Stimulated activated CD8-positive, alpha-beta memory T cell treated with anti-CD3 and anti-CD28 coated beads, Interleukin-7, amount 100 ng/mL, for 4 hours (primary cell): ENCODE results near the gene WDR7.

ENCODE experiments used
- DNase-seq, 2 donors: peaks; one replicate each; pipeline ENCODE4 v3.0.0-alpha.2; 2020; ENCODE audit warnings: low read depth in 2 of 2

WDR7 gene

DNA sequence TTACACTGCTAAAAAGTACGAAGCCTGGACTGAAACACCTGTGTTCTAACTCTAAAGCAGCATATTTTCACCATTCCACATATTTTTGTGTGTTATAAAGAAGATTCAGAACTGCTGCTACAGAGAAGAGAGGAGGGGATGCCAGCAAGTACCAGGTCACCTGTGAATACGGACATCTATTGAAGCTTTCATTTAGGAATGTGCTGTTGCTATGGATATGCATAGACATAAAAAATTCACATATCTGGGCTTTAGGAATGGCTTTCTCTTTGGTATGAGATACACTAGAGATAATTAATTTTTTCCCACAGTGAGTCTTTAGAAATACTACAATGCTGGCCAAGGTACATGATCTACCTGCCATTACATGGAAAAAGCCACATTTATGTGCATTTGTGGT lies 238.5 kb downstream of the WDR7 start:
- no peak for DNase-seq

DNA sequence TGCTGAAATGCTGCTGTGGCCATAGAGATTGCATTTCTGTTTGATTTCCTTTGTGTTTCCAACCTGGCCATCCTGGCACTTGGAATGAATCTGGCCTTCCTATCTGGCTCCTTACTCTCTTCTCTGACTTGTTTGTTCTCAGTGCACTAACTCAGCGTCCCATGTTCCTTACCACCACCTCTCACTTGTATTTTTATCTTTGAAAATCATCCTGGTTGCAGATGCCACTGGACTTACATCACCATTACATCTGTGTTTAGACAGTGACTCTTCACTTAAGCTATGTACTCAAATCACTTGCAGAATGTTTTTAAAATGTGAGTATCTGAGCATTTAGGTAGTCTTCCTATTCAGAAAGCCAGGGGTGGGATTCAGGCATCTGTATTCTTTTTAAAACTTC lies 239.5 kb downstream of the WDR7 start:
- no peak for DNase-seq

DNA sequence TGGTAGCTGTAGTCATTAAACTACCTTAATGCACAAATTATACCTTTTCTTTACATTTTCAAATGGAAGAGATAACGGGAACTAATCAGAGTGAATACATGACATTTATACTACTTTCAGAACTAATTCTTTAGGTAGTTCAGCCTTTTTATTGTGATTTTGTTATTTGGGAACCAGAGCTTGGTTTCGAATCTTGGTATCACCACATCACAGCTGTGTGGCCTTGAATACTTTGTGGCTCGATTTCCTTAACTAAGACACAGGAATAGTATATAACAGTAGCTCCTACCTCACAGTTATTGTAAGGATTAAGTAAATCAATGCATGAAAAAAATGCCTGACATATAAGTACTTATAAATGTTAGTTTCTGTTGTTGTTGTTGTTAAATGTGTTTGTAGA lies 240.0 kb downstream of the WDR7 start:
- no peak for DNase-seq

DNA sequence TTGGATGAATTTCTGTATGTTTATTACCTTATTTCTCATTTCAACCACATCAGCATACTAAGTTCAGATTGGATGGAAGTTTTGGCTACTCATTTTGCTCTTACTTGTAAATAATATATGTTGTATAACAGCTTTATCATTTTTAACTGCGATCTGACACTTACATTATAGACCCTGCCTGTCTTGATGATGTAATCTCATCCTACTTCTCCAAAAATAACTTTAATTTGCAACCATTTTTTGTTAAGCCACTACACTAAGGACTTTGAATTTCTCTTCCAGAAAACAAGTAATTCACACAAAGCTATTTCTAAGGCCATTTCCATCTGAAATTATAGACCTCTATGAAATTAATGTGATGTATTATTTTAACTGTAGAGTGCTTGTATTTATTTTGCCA lies 240.7 kb downstream of the WDR7 start:
- DNase-seq = no peak

DNA sequence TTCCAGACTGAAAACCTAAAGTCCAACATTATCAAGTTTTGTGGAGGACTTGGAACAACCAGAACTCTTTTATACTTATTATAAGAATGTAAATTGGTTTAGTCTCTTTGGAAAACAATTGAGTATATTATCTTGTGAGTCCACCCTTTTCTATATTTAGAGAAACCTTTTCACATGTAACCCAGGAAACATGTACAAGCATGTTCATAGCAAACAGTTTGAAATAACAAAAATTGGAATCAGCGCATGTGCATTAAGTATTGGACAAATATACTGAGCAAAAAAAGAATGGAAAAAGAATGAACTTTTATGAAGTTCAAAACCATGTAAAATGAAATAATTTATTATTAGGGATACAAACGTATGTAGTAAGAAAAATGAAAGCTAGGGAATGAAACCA lies 246.0 kb downstream of the WDR7 start:
- DNase-seq = no peak

DNA sequence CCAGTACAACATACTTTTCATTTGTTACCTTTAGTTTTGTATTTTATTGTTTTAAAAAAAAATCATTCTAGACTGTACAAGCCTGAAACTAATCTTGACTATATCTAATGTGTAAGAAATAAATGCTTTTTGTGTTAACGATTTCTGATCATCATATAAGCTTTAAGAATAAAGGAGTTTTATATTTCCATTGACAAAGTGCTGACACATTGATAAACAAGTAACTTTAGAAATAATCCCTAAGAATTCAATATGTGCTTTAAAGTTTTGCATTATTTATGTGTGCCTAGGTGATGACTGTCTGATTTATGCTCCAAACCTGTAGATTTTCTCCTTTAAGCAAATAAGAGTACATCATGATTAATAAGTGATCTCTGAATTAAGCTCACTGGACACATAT lies 248.5 kb downstream of the WDR7 start:
- DNase-seq = no peak

DNA sequence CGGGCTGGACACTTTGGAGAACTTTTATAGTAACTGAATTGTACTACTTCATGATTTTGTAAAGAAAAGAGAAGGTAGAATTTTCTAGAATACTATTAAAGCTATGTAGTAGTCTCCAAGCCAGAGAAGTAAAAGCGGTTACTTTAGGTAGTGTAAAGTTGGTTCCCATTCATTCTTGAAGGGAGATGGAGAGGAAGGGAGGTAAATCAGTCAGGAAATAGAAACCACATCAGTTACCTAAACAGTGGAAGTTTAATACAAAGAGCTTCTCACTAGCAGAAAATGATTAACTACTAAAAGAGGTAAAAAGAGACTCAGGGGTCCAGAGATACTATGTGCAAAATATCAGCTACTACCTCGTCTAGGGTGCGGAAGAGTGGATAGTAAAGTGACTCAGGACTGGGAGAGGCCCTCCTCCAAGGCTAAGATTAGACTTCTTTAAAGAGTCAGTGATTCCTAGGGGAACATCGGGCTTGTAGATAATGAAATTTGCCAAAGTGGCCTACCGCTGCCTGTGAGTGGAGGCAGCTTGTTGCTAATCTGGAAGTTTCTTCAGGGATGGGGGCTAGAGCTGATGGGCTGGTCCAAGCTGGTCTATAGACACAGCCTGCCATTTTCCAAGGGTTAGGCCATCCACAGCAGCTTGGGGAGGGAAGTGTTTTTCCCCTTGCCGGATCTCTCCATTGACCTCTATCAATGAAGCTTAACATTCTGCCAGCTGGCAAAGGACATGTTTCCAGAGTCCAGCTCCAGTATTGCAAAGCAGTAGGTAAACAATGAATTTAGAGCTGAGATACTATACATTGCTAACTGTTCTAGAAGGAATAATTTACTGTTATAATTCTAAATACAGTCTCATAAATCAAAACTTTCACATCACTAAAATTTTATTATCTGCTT lies 249.3 kb downstream of the WDR7 start:
- DNase-seq = no peak

DNA sequence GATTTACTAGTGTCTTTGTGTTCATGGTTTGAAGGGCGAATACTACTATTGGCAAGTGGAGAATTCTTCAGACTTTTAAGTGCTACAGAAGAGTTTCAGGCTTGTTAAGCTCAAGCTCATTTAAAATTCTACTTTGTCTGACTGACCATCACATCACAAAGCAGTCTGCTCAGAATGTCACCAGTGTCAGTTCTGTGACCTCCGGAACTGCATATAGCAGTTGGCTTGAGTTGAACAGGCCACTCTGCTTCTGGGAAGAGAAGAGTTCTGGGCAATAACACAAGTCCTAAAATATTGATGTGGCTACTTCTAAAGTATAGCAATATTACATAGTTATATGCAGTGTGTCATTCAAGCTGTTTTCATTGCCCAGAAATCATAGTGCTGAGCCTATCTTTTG lies 250.8 kb downstream of the WDR7 start:
- DNase-seq = no peak

DNA sequence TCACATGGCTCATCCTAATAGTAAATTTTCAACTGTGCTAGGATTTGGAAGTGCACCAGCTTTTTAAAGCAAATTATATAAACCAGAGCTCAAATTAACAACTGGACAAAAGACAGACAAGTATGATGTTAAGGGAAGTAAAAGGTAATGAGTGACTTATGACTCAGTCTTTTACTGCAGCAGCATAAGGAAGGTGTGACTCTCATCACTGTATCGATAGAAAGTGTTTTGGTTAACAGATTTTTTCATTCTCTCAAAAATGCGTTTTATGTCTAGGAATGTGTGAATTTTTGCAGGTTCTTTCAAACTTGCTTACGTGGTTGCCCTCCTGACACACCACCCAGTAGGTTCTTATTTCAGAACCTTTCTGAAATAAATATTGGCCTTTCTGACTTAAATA lies 251.5 kb downstream of the WDR7 start:
- DNase-seq = no peak

DNA sequence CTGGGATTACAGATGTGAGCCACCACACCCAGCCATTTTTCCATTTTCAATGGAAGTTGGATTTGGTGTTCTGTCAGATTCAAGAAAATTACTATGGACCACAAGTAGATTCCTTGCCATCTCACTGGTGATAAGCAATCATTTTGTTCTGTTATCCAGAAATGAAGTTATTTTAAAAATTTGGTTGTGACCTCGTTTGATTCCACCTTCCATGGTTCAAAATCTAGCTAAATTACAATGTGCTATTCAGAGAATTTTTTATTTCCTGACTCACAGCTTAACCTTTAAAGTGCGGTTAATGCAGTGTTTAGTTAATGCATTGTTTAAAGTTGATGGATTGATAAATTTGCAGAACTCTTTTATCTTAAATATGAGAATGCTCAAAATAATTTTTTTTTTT lies 252.5 kb downstream of the WDR7 start:
- no peak for DNase-seq

DNA sequence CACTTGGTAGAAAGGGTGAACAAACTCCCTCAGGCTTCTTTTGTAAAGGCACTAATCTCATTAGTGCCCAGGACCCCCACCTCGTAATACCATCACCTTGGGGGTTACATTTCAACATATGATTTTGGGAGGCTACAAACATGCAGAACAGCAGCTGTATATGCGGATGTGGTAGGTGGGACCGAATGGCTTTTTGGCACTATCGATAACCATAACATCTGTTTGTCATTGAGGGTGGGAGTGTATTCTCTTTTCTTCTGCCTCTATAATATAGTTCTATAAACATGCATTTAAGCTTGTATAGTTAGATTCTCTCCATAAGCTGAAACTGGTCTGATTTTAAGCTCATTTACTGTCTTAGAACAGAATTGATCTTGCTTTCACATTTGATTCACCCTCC lies 256.6 kb downstream of the WDR7 start:
- no peak for DNase-seq

DNA sequence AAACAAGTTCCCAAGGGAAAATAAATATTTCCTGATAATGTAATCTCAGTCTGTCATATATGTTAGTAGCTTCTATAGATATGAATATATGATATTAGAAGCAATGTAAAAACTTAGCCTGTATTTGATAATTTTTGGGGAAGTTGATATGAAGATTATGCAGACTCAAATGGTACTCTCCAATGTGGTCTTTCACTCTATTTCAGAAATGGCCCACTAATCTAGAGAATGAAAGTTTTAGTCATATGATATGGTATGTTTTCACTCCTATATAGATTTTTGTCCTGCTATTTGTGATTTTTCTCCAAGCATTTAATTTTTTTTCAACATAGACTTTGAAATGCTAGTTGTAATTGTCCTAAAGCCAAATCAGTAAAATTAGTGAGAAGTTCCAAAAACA lies 259.1 kb downstream of the WDR7 start:
- no peak for DNase-seq

DNA sequence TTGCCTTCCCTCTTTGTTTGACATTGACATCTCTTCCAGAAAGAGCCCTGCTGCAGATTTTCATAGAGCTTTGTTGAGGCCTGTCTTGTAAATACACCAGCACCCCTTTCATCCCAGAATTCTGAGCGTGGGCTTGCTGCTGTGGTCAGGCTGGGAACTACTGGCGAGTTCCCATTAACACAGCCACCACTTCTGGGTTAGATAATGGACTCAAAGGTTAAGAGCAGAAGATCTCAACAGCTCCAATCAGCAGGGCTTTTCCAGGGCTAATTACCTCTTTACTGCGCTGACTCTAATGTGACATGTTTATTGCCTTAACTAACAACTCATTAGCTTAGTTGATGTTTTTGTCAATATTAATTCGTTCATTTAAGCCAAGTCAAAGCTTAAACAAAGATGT lies 259.8 kb downstream of the WDR7 start:
- DNase-seq = no peak

DNA sequence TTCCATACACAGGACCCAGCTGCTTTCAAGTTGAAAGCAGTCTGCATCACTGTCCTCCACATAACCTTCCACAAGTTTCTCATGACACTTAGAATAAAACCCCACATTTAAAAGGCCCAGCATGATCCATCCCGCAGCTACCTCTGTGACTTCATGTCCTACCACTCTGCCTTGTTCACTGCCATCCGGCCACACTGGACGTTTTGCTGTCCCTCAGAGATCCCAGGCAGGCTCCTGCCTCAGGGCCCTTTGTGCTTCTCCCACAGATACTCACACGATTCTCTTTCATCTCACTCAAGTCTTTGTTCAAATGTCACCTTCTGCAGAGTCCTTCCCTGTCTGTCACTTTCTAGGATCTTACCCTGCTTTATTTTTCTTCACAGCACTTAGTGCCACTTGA lies 262.8 kb downstream of the WDR7 start:
- no peak for DNase-seq

DNA sequence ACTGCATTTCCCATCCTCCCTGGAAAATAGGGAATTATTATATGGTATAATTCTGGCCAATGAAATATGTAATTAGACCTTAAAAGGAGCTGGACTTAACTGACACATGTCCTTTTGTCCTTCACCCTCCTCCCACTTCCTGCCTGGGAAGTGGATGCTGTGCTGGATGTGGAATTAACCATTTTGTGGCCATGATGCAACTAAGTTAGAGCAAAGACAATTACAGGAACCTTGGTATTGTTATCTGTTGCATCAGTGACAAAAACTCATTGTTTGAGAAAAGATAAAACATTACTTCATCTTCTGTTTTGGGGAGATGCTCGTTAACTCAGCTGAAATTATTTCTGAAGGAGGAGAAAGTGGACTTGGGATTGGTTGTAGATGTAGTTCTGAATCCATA lies 268.0 kb downstream of the WDR7 start:
- DNase-seq = no peak

DNA sequence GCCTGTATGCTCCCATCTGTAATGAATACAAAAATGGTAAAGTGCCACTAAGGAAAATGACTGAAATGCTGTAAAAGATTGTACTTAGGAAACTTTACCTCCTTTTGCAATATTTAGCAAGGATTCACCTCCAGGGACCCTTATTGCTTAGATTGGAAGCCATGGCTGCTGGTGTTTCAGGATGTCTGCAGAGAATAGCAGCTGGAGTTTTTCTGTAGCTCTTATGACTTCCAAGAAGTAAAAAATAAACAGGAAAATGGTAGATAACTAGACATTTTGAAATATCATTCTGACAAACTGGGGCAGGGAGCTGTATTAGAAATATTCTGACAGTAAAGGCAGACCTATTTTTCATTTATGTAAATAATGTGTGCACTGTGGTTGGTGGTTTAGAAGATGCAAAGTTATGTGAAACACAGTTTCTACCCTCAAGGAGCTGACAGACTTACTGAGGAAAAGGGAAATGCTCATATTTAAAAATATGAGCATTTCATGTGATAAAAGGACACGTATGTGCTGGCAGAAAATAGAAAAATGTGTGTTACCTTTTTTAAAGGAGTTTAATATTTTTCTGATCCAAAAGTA lies 270.8 kb downstream of the WDR7 start:
- DNase-seq = no peak

DNA sequence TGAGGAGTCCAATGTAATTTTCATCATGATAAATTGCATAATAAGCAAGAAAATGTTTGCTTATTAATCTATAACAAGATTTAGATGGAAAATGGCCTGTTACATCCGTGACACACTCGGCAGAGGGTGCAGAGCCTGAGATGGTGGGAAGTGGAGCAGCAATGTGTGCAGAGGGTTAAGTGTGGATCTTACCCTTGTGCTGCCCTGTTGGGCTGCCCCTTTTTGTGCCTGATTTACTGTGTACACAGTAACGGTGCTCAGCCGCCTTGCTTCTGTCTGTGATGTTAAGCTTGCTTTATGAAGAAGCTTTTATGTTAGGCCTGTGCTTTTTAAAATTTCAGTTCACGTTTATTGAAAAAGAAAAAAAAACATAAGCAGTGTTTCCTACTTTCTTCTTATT lies 275.6 kb downstream of the WDR7 start:
- DNase-seq = no peak

DNA sequence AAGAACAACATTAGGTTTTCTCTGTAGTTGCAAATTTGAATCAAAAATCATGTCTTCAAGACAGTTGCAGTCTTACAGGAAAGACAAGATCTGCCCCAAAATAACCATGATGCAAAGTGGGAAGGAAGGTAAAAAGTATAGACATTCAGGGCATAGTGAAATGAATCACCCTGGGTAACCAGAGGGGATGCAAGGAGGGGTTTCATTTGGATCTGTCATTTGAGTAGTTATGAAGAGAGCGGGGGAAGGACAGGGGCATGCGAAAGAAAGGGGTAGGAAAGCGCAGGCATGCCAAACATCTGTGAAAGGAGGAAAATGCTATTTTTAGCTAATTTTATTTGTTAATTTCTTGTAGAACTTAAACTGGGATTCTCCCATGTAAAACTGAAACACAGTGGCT lies 276.6 kb downstream of the WDR7 start:
- DNase-seq = no peak

DNA sequence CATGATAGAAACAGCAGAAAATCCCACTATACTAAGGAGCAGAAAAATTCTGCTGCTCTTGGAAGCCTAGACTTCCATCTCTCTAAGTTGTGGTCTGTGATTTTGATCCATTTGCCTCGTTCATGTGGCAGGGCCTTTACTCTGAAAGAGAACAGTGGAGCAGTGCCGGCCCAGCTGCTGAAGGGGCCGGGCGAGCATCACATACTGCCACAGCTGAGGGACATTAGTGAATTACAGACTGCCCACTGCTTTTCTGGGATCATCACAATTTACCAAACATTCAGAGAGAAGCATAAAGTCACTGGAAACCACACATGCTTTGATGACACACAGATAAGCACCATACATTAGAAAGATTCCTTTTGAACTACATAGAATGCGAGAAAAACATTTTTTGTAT lies 278.7 kb downstream of the WDR7 start:
- DNase-seq = no peak

DNA sequence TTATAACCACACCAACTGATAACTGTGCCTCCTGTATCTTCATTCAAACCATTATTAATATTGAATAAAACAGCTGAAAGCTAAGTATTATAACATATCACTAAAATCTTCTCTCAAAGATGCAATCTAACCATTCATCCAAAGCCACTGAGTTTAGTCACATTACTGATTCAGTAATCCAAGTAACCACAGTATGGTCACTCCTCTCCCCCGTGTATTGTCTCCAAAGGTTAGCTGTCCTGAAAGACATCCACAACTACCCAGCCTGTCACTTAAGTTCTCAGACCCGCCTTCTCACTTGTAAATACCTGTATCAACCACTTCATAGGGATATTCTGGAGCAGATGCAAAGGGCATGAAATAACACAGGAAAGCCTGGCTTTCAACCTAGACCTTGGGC lies 282.3 kb downstream of the WDR7 start:
- no peak for DNase-seq

DNA sequence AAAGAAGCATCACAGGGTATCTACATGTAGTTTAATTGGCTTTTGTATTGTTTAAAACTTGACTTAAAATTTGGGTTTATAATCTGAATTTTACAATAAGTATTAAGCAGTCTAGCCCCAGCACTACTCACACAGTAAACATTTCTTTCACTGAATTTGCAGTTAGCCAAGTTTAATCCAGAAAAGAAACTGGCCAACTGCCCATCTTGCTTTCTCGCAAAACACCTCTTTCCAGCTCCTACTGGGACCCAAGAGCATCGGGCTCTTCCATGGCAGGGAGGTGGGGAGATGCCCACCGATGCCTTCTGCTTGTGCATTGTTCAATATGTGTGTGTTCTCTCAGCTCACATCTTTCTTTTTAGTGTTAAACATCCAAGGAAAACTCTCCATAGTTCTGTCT lies 283.0 kb downstream of the WDR7 start:
- no peak for DNase-seq

DNA sequence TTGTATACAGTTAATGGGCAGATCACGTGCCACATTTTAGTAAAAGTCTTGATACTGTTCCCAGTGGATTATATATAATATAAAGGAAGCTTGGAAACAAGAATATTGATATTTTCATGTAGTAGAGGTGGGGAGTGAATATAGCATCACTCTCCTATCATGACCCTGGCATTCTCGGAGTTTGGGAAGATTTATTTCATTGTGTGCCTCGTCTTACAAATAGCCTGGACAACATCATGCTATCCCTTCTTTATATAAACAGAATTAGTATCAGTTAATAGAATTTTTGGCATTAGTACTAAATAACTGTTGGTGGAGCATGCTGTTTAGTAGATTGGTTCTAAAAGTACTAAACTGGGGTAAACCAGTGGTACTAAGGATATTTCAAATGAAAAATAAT lies 283.7 kb downstream of the WDR7 start:
- no peak for DNase-seq

DNA sequence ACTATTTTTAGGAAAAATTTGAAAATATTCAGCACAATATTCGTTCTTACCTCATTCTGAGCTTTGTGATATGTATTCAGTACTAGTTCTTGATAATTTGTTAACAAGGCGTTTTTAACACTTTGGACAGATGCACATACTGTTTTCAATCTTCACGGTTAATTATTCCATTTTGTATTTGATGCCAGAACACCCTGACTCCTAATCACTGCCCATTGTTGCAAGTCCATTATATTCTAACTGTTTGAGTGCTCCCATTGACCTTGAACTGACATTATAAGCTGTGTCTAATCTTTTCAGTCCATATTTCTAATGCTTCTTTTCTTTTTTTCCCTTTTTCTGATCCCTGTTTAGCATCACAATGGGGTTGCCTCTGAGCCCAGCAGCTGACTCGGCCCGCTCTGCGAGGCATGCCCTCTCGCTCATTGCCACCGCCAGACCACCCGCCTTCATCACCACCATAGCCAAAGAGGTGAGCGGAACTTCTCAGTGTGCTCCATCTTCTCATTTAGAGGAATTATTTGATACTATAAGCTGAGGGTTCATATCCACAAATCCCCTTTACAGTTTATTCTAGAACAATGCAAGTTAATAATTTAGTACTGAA lies 284.4 kb downstream of the WDR7 start:
- no peak for DNase-seq
